Stimulated activated CD8-positive, alpha-beta memory T cell treated with anti-CD3 and anti-CD28 coated beads, Interleukin-15, amount 100 ng/mL, for 24 hours (primary cell): Measurements from ENCODE around the gene C12orf57.

Source experiments
- DNase-seq: peaks from one replicate; pipeline ENCODE4 v3.0.0-alpha.2; 2020; ENCODE audit warnings: low read depth

C12orf57 gene

GRCh38 chr12:6965026-6965661, 21.3 kb downstream of the C12orf57 start:
- DNase-seq = peak; percentile 74

GRCh38 chr12:6965714-6966113, 21.9 kb downstream of the C12orf57 start:
- no peak for DNase-seq

GRCh38 chr12:6966351-6966750, 22.5 kb downstream of the C12orf57 start:
- no peak for DNase-seq

- no peak for DNase-seq
Measured at GRCh38 chr12:6967651-6968100, 23.9 kb downstream of the C12orf57 start.

GRCh38 chr12:6968426-6968825, 24.6 kb downstream of the C12orf57 start:
- no peak for DNase-seq

- DNase-seq = no peak
Measured at GRCh38 chr12:6970096-6970527, 26.3 kb downstream of the C12orf57 start.

GRCh38 chr12:6974180-6974579, 30.4 kb downstream of the C12orf57 start:
- no peak for DNase-seq

GRCh38 chr12:6975297-6976032, 31.6 kb downstream of the C12orf57 start:
- DNase-seq = no peak

GRCh38 chr12:6977653-6978052, 33.8 kb downstream of the C12orf57 start:
- DNase-seq = no peak

- no peak for DNase-seq
Measured at GRCh38 chr12:6978188-6978587, 34.4 kb downstream of the C12orf57 start.

GRCh38 chr12:6978611-6979011, 34.8 kb downstream of the C12orf57 start:
- DNase-seq = no peak

GRCh38 chr12:6979021-6979420, 35.2 kb downstream of the C12orf57 start:
- DNase-seq = no peak

- no peak for DNase-seq
Measured at GRCh38 chr12:6979453-6979852, 35.6 kb downstream of the C12orf57 start.

GRCh38 chr12:6980075-6980474, 36.3 kb downstream of the C12orf57 start:
- no peak for DNase-seq

GRCh38 chr12:6980740-6981139, 36.9 kb downstream of the C12orf57 start:
- no peak for DNase-seq

- DNase-seq = no peak
Measured at GRCh38 chr12:6981152-6982052, 37.6 kb downstream of the C12orf57 start.

- DNase-seq = no peak
Measured at GRCh38 chr12:6982532-6982931, 38.7 kb downstream of the C12orf57 start.

- no peak for DNase-seq
Measured at GRCh38 chr12:6987956-6988553, 44.2 kb downstream of the C12orf57 start.
